Lower leg skin (tissue), 3 donors: ENCODE results near the gene UBE2V1.

Experiments used
- POLR2A ChIP-seq, 2 donors: fragments of 450-650 bp; IDR thresholded peaks; one replicate each; pipeline ENCODE4 v1.6.1; 2016 to 2017; ENCODE audit warnings: antibody characterized with exemption in 2 of 2, mild to moderate bottlenecking in 1 of 2, moderate library complexity in 1 of 2
- TF ChIP-seq, protein P1 (sequence below), 3 donors: fragments of 450-650 bp; IDR thresholded peaks; one replicate each; pipeline ENCODE4 v1.5.1; 2016; ENCODE audit warnings: antibody characterized with exemption in 3 of 3, mild to moderate bottlenecking in 3 of 3, moderate library complexity in 2 of 3

DNA sequence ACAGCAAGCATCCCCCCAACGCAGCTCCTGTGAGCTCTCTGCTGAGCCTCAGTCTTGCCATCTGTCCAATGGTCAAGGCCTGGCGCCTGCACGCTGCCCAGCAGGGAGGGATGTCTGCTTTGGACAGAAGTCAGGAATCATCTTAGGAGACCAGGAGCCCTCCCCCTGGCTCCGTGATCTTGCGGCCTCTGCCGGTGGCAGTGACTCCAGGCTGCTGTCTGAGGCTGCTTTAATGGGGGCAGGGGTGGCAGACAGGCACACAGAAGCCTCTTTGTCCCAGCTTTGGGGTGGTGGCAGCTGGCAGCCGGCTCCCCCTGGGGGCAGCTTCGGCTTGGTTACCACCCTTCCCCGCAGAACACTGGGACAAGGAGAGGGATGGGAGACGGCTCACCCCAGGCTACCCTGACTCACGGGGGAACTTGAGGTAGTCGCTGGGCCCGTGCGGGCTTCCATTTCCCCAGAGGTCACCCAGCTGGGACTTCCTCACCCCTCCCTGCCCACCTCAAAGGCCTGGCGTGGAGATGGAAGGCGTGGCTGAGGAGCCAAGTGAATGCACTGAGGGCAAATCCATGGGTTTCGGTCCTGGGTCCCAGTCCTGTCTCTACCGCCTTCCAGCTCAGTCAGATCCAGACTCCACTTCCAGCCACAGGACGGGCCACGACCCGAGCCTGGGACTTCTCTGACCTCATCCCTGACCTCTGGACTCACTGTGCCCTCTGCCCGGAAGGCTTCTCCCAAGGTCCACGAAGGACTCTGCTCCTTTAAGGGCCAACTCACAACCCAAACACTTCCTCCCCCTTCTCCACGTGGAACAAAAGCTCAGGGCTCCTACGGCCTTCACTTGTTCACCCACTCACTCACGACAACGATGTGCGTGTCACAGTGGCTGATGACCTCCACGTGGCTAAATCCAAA lies 25.8 kb upstream of the UBE2V1 start:
- TF ChIP-seq, protein P1, sequence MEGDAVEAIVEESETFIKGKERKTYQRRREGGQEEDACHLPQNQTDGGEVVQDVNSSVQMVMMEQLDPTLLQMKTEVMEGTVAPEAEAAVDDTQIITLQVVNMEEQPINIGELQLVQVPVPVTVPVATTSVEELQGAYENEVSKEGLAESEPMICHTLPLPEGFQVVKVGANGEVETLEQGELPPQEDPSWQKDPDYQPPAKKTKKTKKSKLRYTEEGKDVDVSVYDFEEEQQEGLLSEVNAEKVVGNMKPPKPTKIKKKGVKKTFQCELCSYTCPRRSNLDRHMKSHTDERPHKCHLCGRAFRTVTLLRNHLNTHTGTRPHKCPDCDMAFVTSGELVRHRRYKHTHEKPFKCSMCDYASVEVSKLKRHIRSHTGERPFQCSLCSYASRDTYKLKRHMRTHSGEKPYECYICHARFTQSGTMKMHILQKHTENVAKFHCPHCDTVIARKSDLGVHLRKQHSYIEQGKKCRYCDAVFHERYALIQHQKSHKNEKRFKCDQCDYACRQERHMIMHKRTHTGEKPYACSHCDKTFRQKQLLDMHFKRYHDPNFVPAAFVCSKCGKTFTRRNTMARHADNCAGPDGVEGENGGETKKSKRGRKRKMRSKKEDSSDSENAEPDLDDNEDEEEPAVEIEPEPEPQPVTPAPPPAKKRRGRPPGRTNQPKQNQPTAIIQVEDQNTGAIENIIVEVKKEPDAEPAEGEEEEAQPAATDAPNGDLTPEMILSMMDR (IDR thresholded peaks at IDR 0.05) = no peak
- no peak for TF ChIP-seq POLR2A (IDR thresholded peaks at IDR 0.05)
